HEK293 (cell line): ENCODE data around the gene GGA3.

Source experiments
- ZBTB1 ChIP-seq: fragments of 450-650 bp; formaldehyde crosslinking; IDR thresholded peaks from 2 replicates; pipeline ENCODE4 v1.5.1; 2016; ENCODE audit warnings: missing biosample characterization, missing genetic modification characterization
- ZNF529 ChIP-seq: fragments of 450-650 bp; formaldehyde crosslinking; IDR thresholded peaks from 2 replicates; pipeline ENCODE4 v1.5.1; 2017; ENCODE audit warnings: missing genetic modification characterization, missing biosample characterization; ENCODE audit not compliant: insufficient replicate concordance
- TF ChIP-seq, protein P1 (sequence below): fragments of 450-650 bp; formaldehyde crosslinking; IDR thresholded peaks from 2 replicates; pipeline ENCODE4 v1.5.1; 2016; ENCODE audit warnings: missing biosample characterization, missing genetic modification characterization
- TF ChIP-seq, protein P2 (sequence below): fragments of 450-650 bp; formaldehyde crosslinking; IDR thresholded peaks from 2 replicates; pipeline ENCODE4 v1.5.1; 2016; ENCODE audit warnings: missing biosample characterization, missing genetic modification characterization

GRCh38 chr17:75301502-75302206 is 40.2 kb upstream of the GGA3 start:
- TF ChIP-seq, protein P1, sequence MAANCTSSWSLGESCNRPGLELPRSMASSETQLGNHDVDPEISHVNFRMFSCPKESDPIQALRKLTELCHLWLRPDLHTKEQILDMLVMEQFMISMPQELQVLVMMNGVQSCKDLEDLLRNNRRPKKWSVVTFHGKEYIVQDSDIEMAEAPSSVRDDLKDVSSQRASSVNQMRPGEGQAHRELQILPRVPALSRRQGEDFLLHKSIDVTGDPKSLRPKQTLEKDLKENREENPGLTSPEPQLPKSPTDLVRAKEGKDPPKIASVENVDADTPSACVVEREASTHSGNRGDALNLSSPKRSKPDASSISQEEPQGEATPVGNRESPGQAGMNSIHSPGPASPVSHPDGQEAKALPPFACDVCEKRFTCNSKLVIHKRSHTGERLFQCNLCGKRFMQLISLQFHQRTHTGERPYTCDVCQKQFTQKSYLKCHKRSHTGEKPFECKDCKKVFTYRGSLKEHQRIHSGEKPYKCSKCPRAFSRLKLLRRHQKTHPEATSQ (tag by site-specific recombination), result no peak
- TF ChIP-seq, protein P2, sequence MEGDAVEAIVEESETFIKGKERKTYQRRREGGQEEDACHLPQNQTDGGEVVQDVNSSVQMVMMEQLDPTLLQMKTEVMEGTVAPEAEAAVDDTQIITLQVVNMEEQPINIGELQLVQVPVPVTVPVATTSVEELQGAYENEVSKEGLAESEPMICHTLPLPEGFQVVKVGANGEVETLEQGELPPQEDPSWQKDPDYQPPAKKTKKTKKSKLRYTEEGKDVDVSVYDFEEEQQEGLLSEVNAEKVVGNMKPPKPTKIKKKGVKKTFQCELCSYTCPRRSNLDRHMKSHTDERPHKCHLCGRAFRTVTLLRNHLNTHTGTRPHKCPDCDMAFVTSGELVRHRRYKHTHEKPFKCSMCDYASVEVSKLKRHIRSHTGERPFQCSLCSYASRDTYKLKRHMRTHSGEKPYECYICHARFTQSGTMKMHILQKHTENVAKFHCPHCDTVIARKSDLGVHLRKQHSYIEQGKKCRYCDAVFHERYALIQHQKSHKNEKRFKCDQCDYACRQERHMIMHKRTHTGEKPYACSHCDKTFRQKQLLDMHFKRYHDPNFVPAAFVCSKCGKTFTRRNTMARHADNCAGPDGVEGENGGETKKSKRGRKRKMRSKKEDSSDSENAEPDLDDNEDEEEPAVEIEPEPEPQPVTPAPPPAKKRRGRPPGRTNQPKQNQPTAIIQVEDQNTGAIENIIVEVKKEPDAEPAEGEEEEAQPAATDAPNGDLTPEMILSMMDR (tag by site-specific recombination), result no peak
- no peak for TF ChIP-seq ZNF529
- TF ChIP-seq ZBTB1 (tag by site-specific recombination), result no peak
